Measurements from ENCODE around the gene RNF121. TPM values are rescaled to one million over a fixed set of nuclear protein-coding genes. Genes with fewer than 3 reads are reported as not detected.

RNF121 gene
- total RNA-seq, 4 donors from 2014 or later: 13.7 to 25.9 (median 18.6) TPM

GRCh38 chr11:72041364-72042063 is 112.7 kb downstream of the RNF121 start:
- Histone ChIP-seq H3K27ac (replicated peaks in 1 of 4) (peak overlapping the region; percentile 95 to 97 (median 96)), H3K4me1 (peaks cover 50 to 77% (median 70%) of the 10 kb centered on the region in 4 donors), H3K4me3 (peak overlapping the region; percentile 62 to 78 (median 66)), H3K27me3 (no peaks in the 10 kb centered on the region), H3K36me3 (peaks cover 0 to under 1% (median 0%) of the 10 kb centered on the region in 4 donors), H3K9me3 (no peaks in the 10 kb centered on the region)
- under 1% methylated on average over 22 of the region's 23 CpGs for WGBS
- peak; percentile 92 for DNase-seq (ENCODE audit: extremely low spot score)
- TF ChIP-seq POLR2AphosphoS5 (IDR thresholded peaks at IDR 0.05) (peak; percentile 82 to 86), CTCF (IDR thresholded peaks at IDR 0.05) (peak in 1 of 3 experiments; percentile 4), POLR2A (IDR thresholded peaks at IDR 0.05; ENCODE audit: low read depth) (no peak), EP300 (IDR thresholded peaks at IDR 0.05) (no peak)
- intact Hi-C loops (cut with DNase I): no loop called here

GRCh38 chr11:72042064-72042745 is 113.4 kb downstream of the RNF121 start:
- no peaks in the 10 kb centered on the region for H3K9me3 ChIP-seq
- TF ChIP-seq POLR2AphosphoS5 (IDR thresholded peaks at IDR 0.05): no peak
- peak in 1 of 3 experiments; percentile 2 for TF ChIP-seq CTCF (IDR thresholded peaks at IDR 0.05)

GRCh38 chr11:72045849-72046248 is 117.0 kb downstream of the RNF121 start:
- DNase-seq (ENCODE audit: extremely low spot score): no peak
- H3K4me1 ChIP-seq: peaks cover 20 to 58% (median 45%) of the 10 kb centered on the region in 4 donors
- H3K27me3 ChIP-seq: no peaks in the 10 kb centered on the region
- peak overlapping the region in 1 of 4 donors; percentile 2 for H3K27ac ChIP-seq (replicated peaks in 1 of 4)
- intact Hi-C loops (cut with DNase I): no loop called here
- TF ChIP-seq POLR2AphosphoS5 (IDR thresholded peaks at IDR 0.05) (no peak), EP300 (IDR thresholded peaks at IDR 0.05) (no peak)
- H3K4me3 ChIP-seq: no peak overlapping the region
- peaks cover 0 to 6% (median 0%) of the 10 kb centered on the region in 4 donors for H3K36me3 ChIP-seq
- H3K9me3 ChIP-seq: no peaks in the 10 kb centered on the region
- 41% methylated on average over 3 of the region's 5 CpGs for WGBS

More at GRCh38 chr11:72042064-72042745, 113.4 kb downstream of the RNF121 start:
- no peaks in the 10 kb centered on the region for H3K27me3 ChIP-seq
- peaks cover 0 to 6% (median 0%) of the 10 kb centered on the region in 4 donors for H3K36me3 ChIP-seq
- H3K4me1 ChIP-seq: peaks cover 43 to 71% (median 63%) of the 10 kb centered on the region in 4 donors
- WGBS: 23% methylated on average over 4 of the region's 5 CpGs
- DNase-seq (ENCODE audit: extremely low spot score): no peak
- H3K27ac ChIP-seq (replicated peaks in 1 of 4): peak overlapping the region; percentile 95 to 97 (median 96)
- intact Hi-C loops (cut with DNase I): no loop called here
- H3K4me3 ChIP-seq: peak overlapping the region; percentile 62 to 78 (median 66)

Other genes starting within 250 kb of the RNF121 start
- not detected for gene DEFB108B, start 95.8 kb upstream of the RNF121 start, total RNA-seq
- not detected for gene DEFB131B, start 50.6 kb upstream of the RNF121 start, total RNA-seq
- gene XNDC1N, start 452 bp upstream of the RNF121 start, total RNA-seq: 10 to 100 TPM in 1 of 4 donors, 1 to 10 TPM in 3; 5.6 to 10.4 (median 8.8) TPM
- gene IL18BP, start 69.9 kb downstream of the RNF121 start, total RNA-seq: 1 to 10 TPM; 2.7 to 9.4 (median 5.9) TPM
- 100 to 1,000 TPM; 214 to 328 (median 272) TPM for gene NUMA1, start 151.5 kb downstream of the RNF121 start, total RNA-seq
- 10 to 100 TPM in 1 of 4 donors, 1 to 10 TPM in 3; 9.1 to 10.0 (median 9.2) TPM for gene LRRC51, start 151.8 kb downstream of the RNF121 start, total RNA-seq
- 100 to 1,000 TPM in 2 of 4 donors, 10 to 100 TPM in 2; 86.8 to 103 (median 98.0) TPM for gene LAMTOR1, start 174.3 kb downstream of the RNF121 start, total RNA-seq
- not detected for gene TOMT, start 176.9 kb downstream of the RNF121 start, total RNA-seq
- 10 to 100 TPM; 43.5 to 58.1 (median 48.1) TPM for gene ANAPC15, start 183.6 kb downstream of the RNF121 start, total RNA-seq
- gene FOLR3, start 206.7 kb downstream of the RNF121 start, total RNA-seq: under 1 TPM in 2 of 4 donors, not detected in 2; 0.50 to 0.83 TPM

All from esophagus muscularis mucosa (tissue), 4 donors.